RPMI8226 (cell line): ENCODE measurements around the gene SLC39A6.
"Not testable (repeated sequence)": the region's sequence is repeated elsewhere in the genome, so short reads cannot be mapped to it uniquely, and the experiment has no call there.

ENCODE experiments used
- DNase-seq: peaks from one replicate; pipeline ENCODE4 v3.0.0-alpha.2; 2015

The SLC39A6 gene

DNA sequence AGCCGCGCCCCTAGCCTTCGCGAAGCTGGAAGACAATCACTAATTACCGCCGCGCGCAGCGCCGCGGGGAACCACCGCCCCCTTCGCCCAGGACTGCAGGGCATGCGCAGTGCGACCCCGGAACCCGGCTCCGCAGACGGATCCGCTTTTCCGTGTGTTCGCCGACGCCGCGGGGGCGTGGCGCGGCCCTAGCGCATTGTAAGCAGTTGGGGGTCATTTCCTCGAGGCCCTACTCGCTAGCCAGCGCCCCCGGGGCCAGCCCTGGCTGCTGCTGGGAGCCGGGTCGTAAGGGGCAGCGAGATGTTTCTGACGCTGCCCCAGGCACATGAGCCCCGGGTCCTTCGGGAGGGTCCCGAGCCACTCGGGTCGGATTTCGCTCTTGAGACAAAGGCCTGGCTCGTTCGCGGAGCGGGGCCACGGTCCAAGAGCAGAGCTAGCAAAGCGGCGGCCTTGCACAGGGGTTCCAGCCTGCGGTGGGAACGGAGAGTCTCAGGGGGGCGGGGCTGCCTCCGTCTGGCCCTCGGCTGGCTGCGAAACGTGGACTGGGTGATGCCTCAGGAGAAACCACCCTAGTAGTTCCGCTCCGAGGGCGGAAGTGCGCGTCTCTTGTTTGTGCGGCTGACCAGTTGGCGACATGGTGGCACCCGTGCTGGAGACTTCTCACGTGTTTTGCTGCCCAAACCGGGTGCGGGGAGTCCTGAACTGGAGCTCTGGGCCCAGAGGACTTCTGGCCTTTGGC is at the start of gene SLC39A6, which contains the start of gene ELP2:
Gene SLC39A6 (minus strand): TSS at position 41 of the 739 bp plus-strand sequence. CDS start 2,333 bp downstream, outside the sequence.
Gene ELP2 (plus strand): TSS at position 600 of the 739 bp plus-strand sequence. CDS start 35 bp downstream, at position 635.
- peak; percentile 98 for DNase-seq

- DNase-seq: no peak
Observed at GRCh38 chr18:36177913-36178312, 48.8 kb upstream of the SLC39A6 start.

DNA sequence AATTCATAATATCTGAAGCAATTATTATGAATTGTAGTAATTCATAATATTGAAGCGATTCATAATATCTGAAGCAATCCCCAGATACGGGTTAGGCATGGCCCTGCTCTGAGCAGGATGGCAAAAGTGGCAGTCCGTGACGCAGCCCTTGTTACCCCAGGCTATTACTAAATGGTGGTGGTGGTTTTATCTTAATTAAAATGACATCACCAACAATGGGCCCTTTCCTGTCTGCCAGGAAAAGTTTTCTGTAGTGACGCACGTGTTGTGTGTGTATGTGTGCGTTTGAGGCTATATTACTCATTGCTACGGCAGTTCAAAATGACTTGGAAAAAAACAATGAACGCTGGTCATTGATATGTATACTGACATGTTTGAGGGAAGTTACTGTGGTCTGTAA is 47.6 kb upstream of the SLC39A6 start:
- DNase-seq: no peak

GRCh38 chr18:36176177-36176584 is 47.0 kb upstream of the SLC39A6 start:
- no peak for DNase-seq

GRCh38 chr18:36175481-36175880 is 46.3 kb upstream of the SLC39A6 start:
- no peak for DNase-seq

- DNase-seq: no peak
Observed at GRCh38 chr18:36169938-36170337, 40.8 kb upstream of the SLC39A6 start.

DNA sequence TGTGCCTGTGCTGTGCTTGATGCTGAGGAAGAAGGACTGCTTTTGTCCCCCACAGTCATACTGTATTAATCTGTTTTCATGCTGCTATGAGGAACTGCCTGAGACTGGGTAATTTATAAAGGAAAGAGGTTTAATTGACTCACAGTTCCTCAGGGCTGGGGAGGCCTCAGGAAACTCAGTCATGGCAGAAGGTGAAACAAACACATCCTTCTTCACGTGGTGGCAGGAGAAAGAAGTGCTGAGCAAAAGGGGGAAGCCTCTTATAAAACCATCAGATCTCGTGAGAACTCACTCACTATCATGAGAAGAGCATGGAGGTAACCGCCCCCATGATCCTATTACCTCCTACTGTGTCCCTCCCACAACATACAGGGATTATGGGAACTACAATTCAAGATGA is 39.2 kb upstream of the SLC39A6 start:
- DNase-seq: not testable (repeated sequence)

DNA sequence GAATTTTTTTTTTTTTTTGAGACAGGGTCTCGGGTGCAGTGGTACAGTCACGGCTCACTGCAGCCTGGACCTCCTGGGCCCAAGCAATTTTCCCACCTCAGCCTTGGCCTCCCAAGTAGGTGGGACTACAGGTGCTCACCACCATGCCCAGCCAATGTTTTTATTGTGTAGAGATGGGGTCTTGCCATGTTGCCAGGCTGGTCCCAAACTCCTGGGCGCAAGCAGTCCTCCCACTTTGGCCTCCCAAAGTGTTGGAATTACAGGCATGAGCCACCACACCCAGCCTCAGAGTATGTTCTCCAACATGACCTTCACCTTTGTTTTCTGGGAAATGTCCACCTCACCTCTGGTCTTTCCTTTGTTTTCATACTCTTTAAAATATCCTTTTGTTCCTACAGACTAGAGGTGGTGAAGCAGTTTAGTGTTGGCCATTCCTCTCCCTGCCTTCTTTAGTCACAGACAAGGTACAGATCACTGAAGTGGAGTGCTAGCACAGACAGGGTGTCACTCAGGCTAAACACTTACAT is 38.6 kb upstream of the SLC39A6 start:
- DNase-seq: no peak

- DNase-seq: no peak
Observed at GRCh38 chr18:36162981-36163380, 33.8 kb upstream of the SLC39A6 start.

DNA sequence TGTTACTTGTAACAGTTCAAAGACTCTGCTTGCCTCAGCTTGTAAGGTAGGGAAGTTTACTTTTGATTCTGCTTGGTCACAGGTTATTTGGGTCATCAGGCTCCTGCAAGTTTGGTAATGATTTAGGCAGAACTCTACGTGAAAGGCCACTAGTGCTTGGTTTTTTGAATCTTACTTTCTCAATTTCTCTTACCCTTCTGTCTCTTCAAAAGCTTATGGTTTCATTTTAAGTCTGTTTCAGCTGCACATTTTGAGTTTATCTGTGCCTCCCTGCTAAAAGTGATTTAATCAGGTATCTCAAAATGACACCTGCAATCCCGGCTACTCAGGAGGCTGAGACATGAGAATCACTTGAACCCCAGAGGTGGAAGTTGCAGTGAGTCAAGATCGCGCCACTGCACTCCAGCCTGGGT is 31.8 kb upstream of the SLC39A6 start:
- no peak for DNase-seq

DNA sequence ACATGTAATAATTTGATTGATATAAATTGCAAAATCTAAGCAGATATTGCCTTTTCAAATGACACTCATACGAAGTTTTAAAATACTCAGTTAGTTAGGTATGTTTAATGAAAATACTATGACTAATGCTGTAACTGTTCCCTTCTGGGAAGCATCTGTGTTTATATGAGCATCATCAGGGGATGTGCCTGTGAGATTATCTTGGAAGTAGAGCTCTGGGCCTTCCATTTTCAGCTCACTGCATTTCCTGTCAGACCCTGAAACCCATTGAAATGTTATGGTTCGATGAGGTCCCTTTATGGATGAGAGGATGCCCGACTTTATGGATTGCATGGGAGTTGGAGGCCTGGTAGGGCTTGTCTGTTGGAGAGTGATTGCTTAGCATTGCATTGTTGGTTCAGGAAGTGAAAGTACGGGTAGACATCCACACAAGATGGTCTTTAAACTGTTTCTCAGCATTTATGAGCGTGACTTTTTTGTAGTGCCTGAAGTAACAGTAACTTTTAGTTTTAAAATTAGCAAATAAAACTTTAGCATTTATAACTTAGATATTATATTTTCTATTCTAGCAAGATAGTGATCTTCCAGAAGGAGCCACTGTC is 29.2 kb upstream of the SLC39A6 start:
- DNase-seq: no peak

DNA sequence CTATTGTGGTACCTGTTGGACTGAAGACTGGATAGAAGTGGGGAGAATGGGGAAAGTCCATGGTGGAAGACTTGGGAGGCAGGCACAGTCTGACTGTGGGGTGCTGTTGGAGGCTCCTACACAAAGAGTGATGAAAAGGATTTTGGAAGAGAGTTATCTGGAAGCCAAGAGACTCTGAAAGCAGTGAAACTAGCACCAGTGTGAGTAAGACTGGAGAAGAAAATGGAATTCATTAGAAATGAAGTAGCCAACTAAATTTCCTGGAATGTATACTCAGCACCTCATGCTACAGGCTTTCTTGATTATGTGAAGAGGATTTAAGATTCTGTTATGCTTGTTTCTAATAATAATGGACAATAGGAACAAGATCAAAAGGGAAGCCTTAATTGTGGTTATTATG is 28.3 kb upstream of the SLC39A6 start:
- DNase-seq: no peak

- DNase-seq: no peak
Observed at GRCh38 chr18:36155851-36156757, 27.0 kb upstream of the SLC39A6 start.

DNA sequence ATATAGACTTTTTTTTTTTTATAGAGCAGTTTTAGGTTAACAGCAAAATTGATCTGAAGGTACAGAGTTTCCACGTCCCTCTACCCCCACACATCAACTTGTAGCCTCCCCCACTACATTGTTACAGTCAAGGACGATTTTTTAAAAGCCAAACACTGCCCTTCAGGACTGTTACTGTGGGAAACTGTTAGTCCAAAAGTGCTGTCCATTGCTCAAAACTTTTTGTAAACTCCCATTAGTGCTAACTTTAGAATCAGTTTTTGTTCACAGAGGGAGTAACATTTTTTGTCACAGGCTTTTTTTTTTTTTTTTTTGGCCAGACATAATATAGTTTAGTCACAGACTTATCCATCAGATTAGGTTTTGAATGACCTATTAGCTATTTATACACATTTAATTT is 24.6 kb upstream of the SLC39A6 start:
- DNase-seq: no peak

- DNase-seq: no peak
Observed at GRCh38 chr18:36153203-36153602, 24.1 kb upstream of the SLC39A6 start.

DNA sequence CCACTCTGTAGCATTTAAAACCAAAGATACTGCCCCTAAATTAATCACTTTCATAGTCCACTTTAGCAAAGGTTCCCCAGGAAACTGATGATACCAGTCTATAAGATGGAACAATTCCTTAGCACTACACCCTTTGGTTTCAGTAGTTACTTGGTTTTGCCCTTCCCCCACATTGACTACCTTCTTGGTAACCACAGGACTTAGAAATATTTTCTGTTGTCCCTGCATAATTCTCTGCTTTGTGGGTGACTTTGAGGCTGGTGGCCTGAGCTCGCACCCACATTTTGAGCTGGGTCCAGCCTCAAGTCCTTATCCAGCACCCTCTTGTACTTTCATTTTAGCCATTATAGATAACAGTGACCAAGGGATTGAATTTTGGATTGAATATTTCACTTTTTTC is 23.6 kb upstream of the SLC39A6 start:
- DNase-seq: no peak

- DNase-seq: peak; percentile 82
Observed at GRCh38 chr18:36149514-36150289, 20.6 kb upstream of the SLC39A6 start.

- no peak for DNase-seq
Observed at GRCh38 chr18:36143391-36143790, 14.3 kb upstream of the SLC39A6 start.

DNA sequence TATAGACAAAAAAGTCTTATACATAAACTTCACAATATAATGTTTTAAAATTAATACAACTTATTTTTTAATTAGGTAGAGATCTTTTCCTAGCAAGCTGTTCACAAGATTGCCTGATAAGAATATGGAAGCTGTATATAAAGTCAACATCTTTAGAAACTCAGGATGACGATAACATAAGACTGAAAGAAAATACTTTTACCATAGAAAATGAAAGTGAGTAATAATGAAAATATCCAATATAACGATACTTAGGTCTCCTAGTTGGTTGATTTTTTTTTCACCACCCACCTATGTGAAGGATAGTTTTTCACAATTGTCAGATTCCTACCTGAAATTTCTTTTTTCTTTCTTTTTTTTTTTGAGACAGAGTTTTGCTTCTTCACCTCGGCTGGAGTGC is 13.6 kb upstream of the SLC39A6 start:
- no peak for DNase-seq

DNA sequence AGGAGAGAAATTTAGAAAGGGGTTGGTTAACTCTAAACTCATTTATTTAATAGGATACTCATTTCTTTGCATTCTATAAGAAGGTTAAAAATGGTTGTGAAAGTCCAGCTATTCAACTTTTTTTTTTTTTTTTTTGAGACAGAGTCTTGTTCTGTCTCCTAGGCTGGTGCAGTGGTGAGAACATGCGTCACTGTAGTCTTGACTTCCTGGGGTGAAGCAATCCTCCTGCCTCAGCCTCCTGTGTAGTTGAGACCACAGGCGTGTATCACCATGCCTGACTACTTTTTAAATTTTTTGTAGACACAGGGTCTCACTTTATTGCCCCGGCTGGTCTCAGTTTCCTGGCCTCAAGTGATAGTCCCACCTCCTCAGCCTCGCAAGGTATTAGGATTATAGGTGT is 12.4 kb upstream of the SLC39A6 start:
- DNase-seq: no peak

DNA sequence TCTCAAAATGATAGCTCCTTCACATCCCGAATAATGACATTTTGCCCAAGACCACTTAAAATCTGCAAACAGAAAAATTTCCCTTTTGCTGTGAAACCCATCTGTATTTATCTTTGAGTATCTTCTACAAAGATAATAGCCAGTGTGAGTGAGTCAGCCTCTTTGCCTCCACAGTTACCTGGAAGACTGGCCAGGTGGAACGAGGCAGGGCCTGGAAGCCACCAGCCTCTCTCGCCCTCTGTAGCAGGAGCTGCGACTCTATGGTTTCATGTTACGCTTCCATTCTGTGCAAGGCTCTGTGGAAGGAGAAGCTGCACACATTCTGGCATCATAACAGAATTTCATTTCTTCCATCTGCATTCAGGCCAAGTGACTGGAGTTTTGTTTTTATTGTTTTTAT is 10.1 kb upstream of the SLC39A6 start:
- no peak for DNase-seq

DNA sequence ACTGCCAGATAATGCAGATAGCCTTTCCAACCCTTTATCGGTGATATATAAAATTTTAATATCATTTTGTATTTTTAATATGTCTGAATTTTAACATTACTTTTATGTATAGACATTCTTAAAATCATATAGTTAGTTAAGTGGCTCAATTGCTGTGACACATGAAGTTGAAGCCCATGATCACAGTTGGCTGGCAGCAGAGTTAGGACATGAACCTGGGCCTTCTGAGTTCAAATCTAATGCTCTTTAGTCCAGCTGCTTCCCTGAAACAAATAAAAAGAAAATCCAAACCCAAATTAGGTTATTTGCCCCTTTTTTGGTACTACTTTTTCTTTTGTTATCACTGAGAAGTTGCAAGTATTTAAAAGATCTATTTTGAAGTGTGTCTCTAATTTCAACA is 6.1 kb upstream of the SLC39A6 start:
- DNase-seq: no peak
